HepG2 (cell line): ENCODE measurements around the gene GUCY1A1. TPM values are rescaled to one million over a fixed set of nuclear protein-coding genes. Genes with fewer than 3 reads are reported as not detected.

ENCODE experiments used
- ATAC-seq: fragments of 200-7000 bp; cut with Tn5 transposase; 3 replicates; pipeline ENCODE4 v1.9.1; 2020; ENCODE audit warnings: mild to moderate bottlenecking, moderate library complexity
- BruUV-seq: library from RNA; stranded (reverse); fragments of 400-500 nt; replicated peaks from 2 replicates; lab custom pipeline; 2021; lab: Mats Ljungman, UMichigan
- CTCF ChIA-PET: fragments of 300-600 bp; formaldehyde crosslinking; extraction: SDS; loops from one replicate; lab custom pipeline; 2021; ENCODE audit warnings: low total read pairs, inconsistent platforms, low intra/inter-chr PET ratio; lab: Yijun Ruan, JAX
- POLR2A ChIA-PET: fragments of 350-600 bp; sonication (Branson Sonifier 250); formaldehyde crosslinking; loops from one replicate; lab custom pipeline; 2020; ENCODE audit warnings: antibody characterized with exemption, inconsistent platforms; lab: Yijun Ruan, JAX
- DNase-seq: peaks from one replicate; pipeline ENCODE4 v3.0.0-alpha.2; 2015; ENCODE audit warnings: low spot score
- FAIRE-seq: peaks from 3 replicates; lab custom pipeline; 2011; peaks lifted over from hg19 to GRCh38; lab: Jason Lieb, UNC
- H2AFZ ChIP-seq: one replicate; pipeline ENCODE4 v1.6.1; 2011; ENCODE audit warnings: low read length, inconsistent platforms
- H3K27ac ChIP-seq: fragments of 300-600 bp; 3 replicates; pipeline ENCODE4 v1.8.0; 2011; ENCODE audit warnings: mixed run types, mild to moderate bottlenecking, mixed read lengths, low read length, inconsistent platforms; ENCODE audit not compliant: insufficient read depth; ENCODE audit errors: extremely low read length
- H3K27me3 ChIP-seq, 2 experiments: fragments of 200-600 bp in 1 of 2; 2 replicates in 1 of 2; 3 replicates in 1 of 2; pipeline versions ENCODE4 v1.6.0 to v1.8.0; 2011; ENCODE audit warnings: low read length in 2 of 2, mild to moderate bottlenecking in 2 of 2, moderate library complexity in 2 of 2, inconsistent platforms in 1 of 2; ENCODE audit not compliant: insufficient read depth in 2 of 2, control insufficient read depth in 1 of 2
- H3K36me3 ChIP-seq, 2 experiments: fragments of 200-600 bp in 1 of 2; replicated peaks in 1 of 2; 2 replicates in 1 of 2; 3 replicates in 1 of 2; pipeline versions ENCODE4 v1.5.1 to v1.8.0; 2011; ENCODE audit warnings: low read length in 2 of 2, inconsistent platforms in 1 of 2; ENCODE audit not compliant: insufficient read depth in 2 of 2, control insufficient read depth in 1 of 2
- H3K4me1 ChIP-seq: 2 replicates; pipeline ENCODE4 v1.5.1; 2012; ENCODE audit warnings: low read length, inconsistent platforms; ENCODE audit not compliant: insufficient read depth
- H3K4me2 ChIP-seq: 2 replicates; pipeline ENCODE4 v1.6.0; 2011; ENCODE audit warnings: low read depth, low read length, inconsistent platforms
- H3K4me3 ChIP-seq, 3 experiments: fragments of 200-600 bp in 1 of 3; sonication (generic), shearing (Covaris generic) in 1 of 3; replicated peaks in 1 of 3; 2 replicates each; pipeline ENCODE4 v1.5.1; 2011 to 2016; ENCODE audit warnings: low read length in 3 of 3, inconsistent platforms in 2 of 3, low read depth in 2 of 3, mild to moderate bottlenecking in 2 of 3, control low read depth in 1 of 3, mixed read lengths in 1 of 3; ENCODE audit not compliant: insufficient read depth in 1 of 3
- H3K79me2 ChIP-seq: one replicate; pipeline ENCODE4 v1.6.1; 2011; ENCODE audit warnings: low read length, inconsistent platforms; ENCODE audit not compliant: insufficient read depth
- H3K9ac ChIP-seq: 2 replicates; pipeline ENCODE4 v1.6.0; 2011; ENCODE audit warnings: mild to moderate bottlenecking, low read depth, low read length, inconsistent platforms; ENCODE audit not compliant: insufficient read depth
- H3K9me3 ChIP-seq: 2 replicates; pipeline ENCODE4 v1.5.1; 2012; ENCODE audit warnings: mild to moderate bottlenecking, low read length
- H4K20me1 ChIP-seq: 2 replicates; pipeline ENCODE4 v1.6.0; 2011; ENCODE audit warnings: inconsistent platforms, mild to moderate bottlenecking, low read length, moderate library complexity; ENCODE audit not compliant: insufficient read depth
- FOXM1 ChIP-seq: sonication (generic); formaldehyde crosslinking; IDR thresholded peaks from 2 replicates; pipeline ENCODE4 v1.5.0; 2020; ENCODE audit warnings: missing genetic modification reagents
- MAFK ChIP-seq, 2 experiments: IDR thresholded peaks in 1 of 2; conservative IDR thresholded peaks in 1 of 2; 2 replicates each; pipeline ENCODE4 v1.6.1; 2011; ENCODE audit warnings: improper control_type of control experiment in 2 of 2, low read length in 2 of 2
- MTF2 ChIP-seq: sonication (generic); formaldehyde crosslinking; IDR thresholded peaks from 2 replicates; pipeline ENCODE4 v1.5.0; 2020; ENCODE audit warnings: missing genetic modification reagents, borderline replicate concordance
- THYN1 ChIP-seq: sonication (generic); formaldehyde crosslinking; IDR thresholded peaks from 2 replicates; pipeline ENCODE4 v1.8.1; 2023; ENCODE audit warnings: low read depth, mild to moderate bottlenecking, moderate library complexity, missing genetic modification reagents, borderline replicate concordance
- TRIM24 ChIP-seq: sonication (generic); formaldehyde crosslinking; IDR thresholded peaks from 2 replicates; pipeline ENCODE4 v1.8.0; 2022; ENCODE audit warnings: mild to moderate bottlenecking, missing genetic modification reagents
- WGBS: methylation state at CpG from one replicate; pipeline ENCODE4 v1.1.6; 2017; ENCODE audit warnings: low lambda C conversion rate; 5-methylcytosine and 5-hydroxymethylcytosine counted together
- in situ Hi-C: cut with HindIII; loops from 2 replicates; pipeline ENCODE4 v1.10.0; 2017; ENCODE audit warnings: low pct_unique_long_range_greater_than_20kb; ENCODE audit not compliant: extremely low pct_ligation_motif_present
- intact Hi-C: fragments of 100-400 bp; cut with micrococcal nuclease; formaldehyde crosslinking; loops from one replicate; pipeline ENCODE4 v1.10.0; 2022; ENCODE audit not compliant: unreplicated experiment
- polyA plus RNA-seq, 8 experiments: library from polyadenylated mRNA; depleted of rRNA in 3 of 8; stranded (reverse) in 7 of 8; unstranded in 1 of 8; fragments of >200 nt; fragmentation: Illumina TruSeq in 4 of 8; extraction: Trizol in 4 of 8; gene quantifications; 2 replicates each; pipeline versions ENCODE4 v1.2.1 to v1.2.3, GENCODE V29; 2011 to 2016; ENCODE audit warnings: low read depth in 4 of 8, missing spikeins in 1 of 8, mixed read lengths in 1 of 8; ENCODE audit not compliant: insufficient read depth in 1 of 8
- total RNA-seq, 5 experiments: library from RNA; depleted of rRNA; stranded (reverse); fragments of >200 nt; fragmentation: Illumina TruSeq; extraction: Trizol; gene quantifications; 2 replicates each; pipeline ENCODE4 v1.2.3, GENCODE V29; 2016; ENCODE audit warnings: low read depth in 1 of 5
- TF ChIP-seq, protein P1 (sequence below): sonication (generic); formaldehyde crosslinking; IDR thresholded peaks from 2 replicates; pipeline ENCODE4 v1.5.0; 2020; ENCODE audit warnings: missing genetic modification reagents, mild to moderate bottlenecking, borderline replicate concordance
- TF ChIP-seq, protein P2 (sequence below): sonication (generic); formaldehyde crosslinking; IDR thresholded peaks from 2 replicates; pipeline ENCODE4 v1.5.1; 2020; ENCODE audit warnings: missing genetic modification reagents, mild to moderate bottlenecking, borderline replicate concordance

The GUCY1A1 gene
- total and polyA plus RNA-seq, 2 of the 13 experiments (the other 11 are each of a cell fraction or from before 2014, with no cell fraction given), result not detected

DNA sequence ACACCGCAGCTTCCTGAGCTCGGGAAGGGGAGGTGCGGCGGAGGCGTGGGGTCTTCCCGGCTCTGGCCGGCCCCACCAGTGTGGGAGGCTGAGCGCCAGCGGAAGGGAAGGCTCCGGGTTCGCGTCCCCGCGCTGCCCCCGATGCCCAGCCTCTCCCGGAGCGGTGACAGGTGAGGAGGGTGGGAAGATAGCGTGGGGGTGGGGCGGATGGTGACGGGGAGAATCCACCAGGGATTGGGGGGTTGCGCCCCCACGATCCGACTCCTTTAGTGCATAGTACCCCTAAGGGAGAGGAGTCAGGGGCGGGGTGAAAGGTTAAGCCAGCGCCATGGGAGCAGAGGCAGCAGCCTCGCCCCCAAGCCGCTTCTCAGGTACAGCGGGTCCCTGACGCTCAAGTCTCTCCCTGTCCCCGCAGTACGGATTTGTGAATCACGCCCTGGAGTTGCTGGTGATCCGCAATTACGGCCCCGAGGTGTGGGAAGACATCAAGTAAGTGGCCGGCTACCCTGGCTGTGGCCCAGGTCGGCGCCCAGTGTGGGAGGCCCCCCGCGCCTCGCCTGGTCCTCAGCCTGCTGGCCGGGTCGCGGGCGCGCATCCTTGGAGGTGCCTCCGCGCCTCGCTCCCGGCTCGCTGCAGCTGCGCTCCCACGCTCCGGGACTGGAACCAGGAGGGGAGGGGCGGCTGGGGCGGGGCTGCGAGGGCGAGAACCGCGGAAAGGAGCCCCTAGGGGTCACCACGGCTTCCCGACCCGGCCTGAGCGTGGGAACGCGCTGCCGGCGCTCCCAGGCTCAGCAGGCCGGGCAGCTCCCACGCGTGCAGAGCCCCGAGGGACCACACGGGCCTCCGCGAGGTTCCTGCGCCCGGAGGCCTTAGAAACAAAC is 93.0 kb downstream of the GUCY1A1 start (continued):
- TF ChIP-seq, protein P1, sequence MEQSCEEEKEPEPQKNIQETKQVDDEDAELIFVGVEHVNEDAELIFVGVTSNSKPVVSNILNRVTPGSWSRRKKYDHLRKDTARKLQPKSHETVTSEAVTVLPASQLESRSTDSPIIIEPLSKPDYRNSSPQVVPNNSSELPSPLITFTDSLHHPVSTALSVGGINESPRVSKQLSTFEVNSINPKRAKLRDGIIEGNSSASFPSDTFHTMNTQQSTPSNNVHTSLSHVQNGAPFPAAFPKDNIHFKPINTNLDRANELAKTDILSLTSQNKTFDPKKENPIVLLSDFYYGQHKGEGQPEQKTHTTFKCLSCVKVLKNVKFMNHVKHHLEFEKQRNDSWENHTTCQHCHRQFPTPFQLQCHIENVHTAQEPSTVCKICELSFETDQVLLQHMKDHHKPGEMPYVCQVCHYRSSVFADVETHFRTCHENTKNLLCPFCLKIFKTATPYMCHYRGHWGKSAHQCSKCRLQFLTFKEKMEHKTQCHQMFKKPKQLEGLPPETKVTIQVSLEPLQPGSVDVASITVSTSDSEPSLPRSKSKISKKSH (CRISPR knock-in tag), result no peak
- TF ChIP-seq TRIM24 (CRISPR knock-in tag) (no peak), MTF2 (CRISPR knock-in tag) (no peak), THYN1 (CRISPR knock-in tag) (no peak)

DNA sequence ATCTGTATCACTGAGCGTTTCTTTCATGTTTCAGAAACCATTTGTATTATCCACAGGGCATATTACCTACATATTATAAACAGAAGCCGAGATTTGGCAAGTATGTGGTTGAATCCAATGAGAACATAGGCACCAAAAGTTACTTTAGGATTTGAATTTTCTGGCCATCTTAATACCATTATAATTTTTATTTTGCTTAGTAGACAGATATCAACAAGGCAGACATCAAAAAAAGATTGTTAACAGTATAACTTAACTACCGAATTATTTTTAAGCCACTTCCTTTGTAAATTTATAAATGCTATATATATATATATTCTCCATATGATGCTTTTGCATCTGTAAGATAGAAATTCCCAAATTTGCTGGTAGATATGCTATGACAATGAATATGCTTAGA is 94.4 kb downstream of the GUCY1A1 start:
- intact Hi-C loops (no loop called here), in situ Hi-C loops (no loop called here)
- DNase-seq (no peak), ATAC-seq (no peak), FAIRE-seq (no peak)
- no peak overlapping the region for H2AFZ ChIP-seq
- H3K4me2 ChIP-seq, result no peak overlapping the region
- H3K79me2 ChIP-seq, result no peaks in the 10 kb centered on the region
- no peaks in the 10 kb centered on the region for H3K27me3 ChIP-seq
- WGBS, result 3% methylated on average over 3 of the region's 3 CpGs
- no peaks in the 10 kb centered on the region for H3K4me1 ChIP-seq
- ChIA-PET POLR2A (no interaction called here), CTCF (no interaction called here)
- BruUV-seq, result no TSS peak
- peak; percentile 28 to 55; a peak in 2 of 4 replicates for TF ChIP-seq MAFK (conservative IDR thresholded peaks at IDR 0.05 in 1 of 2, IDR thresholded peaks at IDR 0.05 in 1 of 2; ENCODE audit: low read length in 2 of 2)
- TF ChIP-seq FOXM1, result no peak
- TF ChIP-seq, protein P2, sequence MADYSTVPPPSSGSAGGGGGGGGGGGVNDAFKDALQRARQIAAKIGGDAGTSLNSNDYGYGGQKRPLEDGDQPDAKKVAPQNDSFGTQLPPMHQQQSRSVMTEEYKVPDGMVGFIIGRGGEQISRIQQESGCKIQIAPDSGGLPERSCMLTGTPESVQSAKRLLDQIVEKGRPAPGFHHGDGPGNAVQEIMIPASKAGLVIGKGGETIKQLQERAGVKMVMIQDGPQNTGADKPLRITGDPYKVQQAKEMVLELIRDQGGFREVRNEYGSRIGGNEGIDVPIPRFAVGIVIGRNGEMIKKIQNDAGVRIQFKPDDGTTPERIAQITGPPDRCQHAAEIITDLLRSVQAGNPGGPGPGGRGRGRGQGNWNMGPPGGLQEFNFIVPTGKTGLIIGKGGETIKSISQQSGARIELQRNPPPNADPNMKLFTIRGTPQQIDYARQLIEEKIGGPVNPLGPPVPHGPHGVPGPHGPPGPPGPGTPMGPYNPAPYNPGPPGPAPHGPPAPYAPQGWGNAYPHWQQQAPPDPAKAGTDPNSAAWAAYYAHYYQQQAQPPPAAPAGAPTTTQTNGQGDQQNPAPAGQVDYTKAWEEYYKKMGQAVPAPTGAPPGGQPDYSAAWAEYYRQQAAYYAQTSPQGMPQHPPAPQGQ (CRISPR knock-in tag), result no peak
- H3K27ac ChIP-seq, result no peak overlapping the region
- H3K36me3 ChIP-seq, result no peaks in the 10 kb centered on the region
- H4K20me1 ChIP-seq, result no peaks in the 10 kb centered on the region
- H3K9ac ChIP-seq, result no peak overlapping the region
- H3K4me3 ChIP-seq, result no peak overlapping the region
- no peaks in the 10 kb centered on the region for H3K9me3 ChIP-seq
